ENCODE results near the gene METTL25B. TPM values are rescaled to one million over a fixed set of nuclear protein-coding genes. Genes with fewer than 3 reads are reported as not detected.

METTL25B gene
- total RNA-seq = 22.9 TPM

DNA sequence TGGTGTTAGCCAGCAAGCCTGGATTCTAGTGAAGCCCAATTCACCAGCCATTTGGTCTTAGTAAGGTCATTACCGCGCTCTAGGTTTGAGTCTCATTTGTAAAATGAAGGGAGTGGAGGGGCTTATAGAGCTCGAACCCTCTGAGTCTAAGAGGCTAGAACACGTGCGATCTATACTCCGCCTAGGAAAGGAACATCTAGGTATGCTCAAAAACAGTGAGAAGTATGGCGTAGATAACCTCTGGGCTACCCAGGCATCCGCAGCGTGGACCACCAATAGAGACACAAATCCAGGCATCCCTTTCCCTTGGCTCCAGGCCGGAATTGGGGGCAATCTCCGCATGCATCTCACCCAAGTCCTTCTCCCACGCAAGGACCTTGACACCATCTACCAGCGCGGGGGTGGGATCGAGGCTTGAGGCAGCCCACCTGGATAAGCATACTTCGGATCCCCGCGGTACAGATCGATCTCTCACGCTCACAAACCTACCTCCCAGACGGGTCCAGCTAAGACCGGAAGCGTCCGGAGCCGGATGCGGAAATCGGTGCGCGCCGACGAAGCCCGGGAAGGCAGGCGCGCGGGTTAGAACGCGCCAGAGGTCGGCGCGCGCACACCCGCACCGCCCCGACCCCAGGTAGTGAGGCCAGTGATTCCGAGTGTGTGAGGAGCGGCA is at the start of gene METTL25B:
Gene METTL25B (plus strand): TSS at position 544 of the 673 bp plus-strand sequence. CDS start 636 bp downstream, outside the sequence.

DNA sequence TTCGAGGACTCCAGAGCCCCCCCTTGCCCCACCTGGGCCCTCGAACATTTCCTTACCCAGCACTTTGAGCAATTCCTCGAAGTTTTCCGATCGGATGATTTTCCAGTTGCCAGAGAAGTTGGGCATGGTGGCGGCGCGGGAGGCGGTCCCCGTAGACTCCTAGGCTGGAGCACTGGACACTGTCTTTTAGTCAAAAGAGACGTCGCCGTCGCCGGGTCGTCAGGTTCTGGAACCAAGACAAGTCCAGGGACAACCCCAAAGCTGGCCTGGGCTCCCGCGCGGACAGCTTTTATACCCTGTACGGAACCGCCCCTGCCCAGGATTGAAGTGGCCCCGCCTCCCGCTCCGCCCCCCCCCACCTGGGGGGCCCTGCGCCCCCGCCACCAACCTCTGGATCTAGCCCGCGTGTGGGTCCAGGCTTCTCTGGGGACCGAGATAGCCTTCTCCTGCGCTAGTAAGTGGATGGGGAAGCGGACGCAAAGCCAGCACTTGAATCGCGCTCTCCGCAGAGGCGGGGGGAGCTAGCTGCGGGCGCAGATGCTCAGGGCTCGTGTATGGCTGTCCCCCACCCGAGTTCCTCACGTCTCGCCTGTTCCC is 22.9 kb upstream of the METTL25B start, which contains the start of gene CRABP2:
Gene CRABP2 (minus strand): TSS at position 263 of the 597 bp plus-strand sequence. CDS start 137 bp downstream, at position 126.

DNA sequence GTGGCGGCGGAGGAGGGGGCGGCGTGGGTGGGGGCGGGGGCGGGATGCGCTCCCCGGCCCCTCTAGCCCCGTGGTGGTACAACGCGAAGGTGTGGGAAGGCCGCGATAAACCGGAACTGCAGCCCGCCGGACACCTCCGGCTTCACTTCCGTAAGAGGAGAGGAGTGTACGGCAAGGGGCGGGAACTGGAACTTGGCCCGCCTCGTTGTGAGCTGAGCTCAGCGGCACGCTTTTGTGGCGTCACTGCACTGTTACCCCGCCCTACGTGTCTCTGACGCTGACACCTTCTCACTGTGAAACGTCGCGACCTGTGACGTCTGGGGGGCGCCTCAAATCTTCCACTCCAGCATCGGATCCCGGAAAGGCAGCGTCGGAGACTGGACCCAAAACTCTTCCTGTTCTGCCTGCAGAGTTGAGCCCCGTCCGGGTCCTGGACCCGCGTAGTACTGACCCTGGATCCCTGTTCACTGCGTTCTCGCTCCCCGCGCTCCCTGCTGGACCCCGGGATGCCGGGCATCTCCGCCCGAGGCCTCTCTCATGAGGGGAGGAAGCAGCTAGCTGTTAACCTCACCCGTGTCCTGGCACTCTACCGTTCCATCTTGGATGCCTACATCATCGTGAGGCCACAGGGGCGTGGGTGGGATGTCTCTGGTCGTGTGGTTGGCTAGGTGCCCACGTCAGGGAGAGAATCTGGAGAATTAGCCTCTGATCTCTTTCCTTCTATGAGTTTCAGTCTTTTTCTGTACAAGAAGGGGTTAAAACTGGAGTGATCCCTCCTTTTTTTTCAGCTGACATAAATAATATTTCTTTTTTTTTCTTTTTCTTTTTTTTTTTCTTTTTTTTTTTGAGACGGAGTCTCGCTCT is 562 bp downstream of the METTL25B start, which contains the start of gene ISG20L2:
Gene ISG20L2 (minus strand): TSS at position 168 of the 864 bp plus-strand sequence. CDS start 1,114 bp downstream, outside the sequence.

DNA sequence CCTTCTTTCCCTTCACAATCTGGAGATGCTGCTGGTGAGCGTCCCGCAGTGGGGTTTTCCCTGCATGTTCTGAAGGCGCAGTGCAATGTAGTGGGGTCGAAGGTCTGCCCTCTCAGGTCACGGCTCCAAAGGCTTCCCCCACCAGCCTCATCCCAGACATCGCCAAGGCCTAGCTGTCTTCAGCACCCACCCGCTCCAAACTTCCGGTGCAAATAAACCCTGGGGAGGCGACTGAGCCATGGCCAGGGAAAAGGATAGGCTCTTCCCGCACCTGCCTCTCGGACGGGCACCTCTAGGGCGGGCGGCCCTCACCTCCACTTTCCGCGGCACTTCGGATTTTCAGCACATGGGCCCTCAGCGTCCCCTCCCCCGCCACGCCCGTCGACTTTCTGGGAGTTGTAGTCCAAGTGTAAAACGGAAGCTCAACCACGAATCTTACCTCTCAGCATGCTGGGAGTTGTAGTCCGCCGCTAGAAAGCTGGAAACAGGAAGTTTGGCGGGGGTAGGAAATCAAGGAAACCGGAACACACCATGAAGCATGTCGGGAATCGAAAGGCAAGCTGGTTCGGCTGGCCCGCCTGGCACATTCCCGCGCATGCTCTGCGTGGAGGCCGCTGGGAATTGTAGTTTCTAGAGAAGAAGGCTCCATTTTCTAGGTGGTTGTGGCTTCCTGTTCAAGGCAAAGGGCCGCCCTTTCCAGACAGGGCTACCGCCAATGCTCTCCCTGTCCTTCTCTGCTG is 12.6 kb downstream of the METTL25B start, which contains the start of gene MRPL24:
Gene MRPL24 (minus strand): TSS at position 348 of the 740 bp plus-strand sequence. CDS start 2,384 bp downstream, outside the sequence.

DNA sequence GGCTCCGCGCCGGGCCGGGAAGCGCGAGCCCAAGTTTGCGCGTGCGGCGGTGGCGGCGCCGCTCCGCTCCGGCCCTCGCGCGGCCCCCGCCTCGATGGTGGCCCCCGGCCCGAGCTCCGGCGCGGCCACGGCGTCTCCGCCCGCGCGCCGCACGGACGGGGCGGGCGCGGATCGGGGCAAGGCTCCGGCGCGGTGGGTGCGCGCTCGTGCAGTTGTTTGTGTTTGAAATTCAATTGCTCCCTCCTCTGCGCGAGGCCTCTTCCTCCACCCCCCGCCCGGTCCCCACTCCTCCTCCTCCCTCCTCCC is 23.1 kb downstream of the METTL25B start, which contains the start of gene HDGF:
Gene HDGF (minus strand): TSS at position 225 of the 306 bp plus-strand sequence. CDS start 246 bp downstream, outside the sequence.

DNA sequence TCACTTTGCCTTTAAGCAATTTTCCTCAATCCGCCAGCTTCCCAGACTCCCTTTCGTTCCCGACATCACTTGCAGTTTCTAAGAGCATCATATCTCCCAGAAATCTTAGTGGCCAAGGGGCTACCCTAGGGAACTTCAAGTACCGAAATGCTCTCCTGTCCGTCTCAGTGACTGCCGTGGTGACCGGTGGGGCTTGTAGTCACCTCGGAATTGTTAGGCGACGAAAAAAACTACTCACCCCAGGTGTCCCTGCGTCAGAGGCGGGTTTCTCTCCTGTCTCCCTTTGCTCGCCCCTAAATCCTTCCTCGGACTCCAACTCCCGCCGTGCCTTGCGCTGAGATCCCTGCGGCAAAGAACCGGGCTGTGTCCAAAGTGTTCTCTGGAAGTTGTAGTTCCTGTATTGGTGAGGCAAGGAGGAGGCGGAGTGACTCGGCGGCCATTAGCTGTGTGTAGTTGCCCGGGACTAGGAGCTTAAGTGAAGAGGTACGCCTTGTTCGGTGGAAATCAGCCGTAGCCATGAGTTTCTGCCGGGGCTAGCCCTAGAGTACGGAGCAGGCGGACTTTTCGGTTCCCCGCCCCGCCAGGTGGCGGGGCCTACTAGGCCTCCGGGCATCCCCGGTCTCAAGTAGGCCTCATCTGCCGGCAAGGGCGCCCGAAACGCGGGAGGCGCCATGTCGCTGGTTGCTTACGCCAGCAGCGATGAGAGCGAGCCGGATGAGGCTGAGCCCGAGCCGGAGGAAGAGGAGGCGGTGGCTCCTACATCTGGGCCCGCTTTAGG is 39.0 kb downstream of the METTL25B start, which contains the start of gene PRCC:
Gene PRCC (plus strand): TSS at position 435 of the 778 bp plus-strand sequence. CDS start 237 bp downstream, at position 672.

Other genes with a start within 250 kb of the METTL25B start
- gene MEF2D, start 227.7 kb upstream of the METTL25B start, total RNA-seq = 31.0 TPM
- 11.3 TPM for gene IQGAP3, start 155.9 kb upstream of the METTL25B start, total RNA-seq
- 0.58 TPM for gene TTC24, start 148.7 kb upstream of the METTL25B start, total RNA-seq
- 53.7 TPM for gene NAXE, start 136.7 kb upstream of the METTL25B start, total RNA-seq
- gene GPATCH4, start 127.0 kb upstream of the METTL25B start, total RNA-seq = 9.6 TPM
- gene HAPLN2, start 109.1 kb upstream of the METTL25B start, total RNA-seq = 0.29 TPM
- 0.18 TPM for gene BCAN, start 86.4 kb upstream of the METTL25B start, total RNA-seq
- 62.2 TPM for gene NES, start 51.1 kb upstream of the METTL25B start, total RNA-seq
- 17.1 TPM for gene CRABP2, start 22.9 kb upstream of the METTL25B start, total RNA-seq
- gene ISG20L2, start 297 bp downstream of the METTL25B start, total RNA-seq = 13.3 TPM
- gene MRPL24, start 12.6 kb downstream of the METTL25B start, total RNA-seq = 40.3 TPM
- gene HDGF, start 23.2 kb downstream of the METTL25B start, total RNA-seq = 107 TPM
- gene PRCC, start 39.1 kb downstream of the METTL25B start, total RNA-seq = 33.2 TPM
- 0.64 TPM for gene SH2D2A, start 88.4 kb downstream of the METTL25B start, total RNA-seq
- gene INSRR, start 130.6 kb downstream of the METTL25B start, total RNA-seq = 1.9 TPM
- 2.0 TPM for gene NTRK1, start 132.4 kb downstream of the METTL25B start, total RNA-seq
- 33.2 TPM for gene PEAR1, start 165.2 kb downstream of the METTL25B start, total RNA-seq
- gene LRRC71, start 192.2 kb downstream of the METTL25B start, total RNA-seq = 0.35 TPM